ENCODE measurements around the gene PIGP. TPM values are rescaled to one million over a fixed set of nuclear protein-coding genes. Genes with fewer than 3 reads are reported as not detected.
A peak's percentile ranks its signal among the peaks of the same experiment; 100 is the strongest.

PIGP gene
- total and polyA plus RNA-seq, 2 of the 13 experiments (the other 11 are each of a cell fraction or from before 2014, with no cell fraction given): 14.8 to 33.4 TPM

- TF ChIP-seq TEF (CRISPR knock-in tag; IDR thresholded peaks at IDR 0.05): no peak
- TF ChIP-seq ZMYM3 (CRISPR knock-in tag; IDR thresholded peaks at IDR 0.05): peak; percentile 46; the same call in 1 of the 2 replicates
- TF ChIP-seq CBX2 (IDR thresholded peaks at IDR 0.05; ENCODE audit: low read depth, low read length): no peak
- no peak for TF ChIP-seq CBX2 (CRISPR knock-in tag; IDR thresholded peaks at IDR 0.05; ENCODE audit: low read depth)
- TF ChIP-seq MTERF4 (CRISPR knock-in tag; IDR thresholded peaks at IDR 0.05): peak; percentile 98
- no peak for TF ChIP-seq NFRKB (IDR thresholded peaks at IDR 0.05)
- TF ChIP-seq NFE2 (CRISPR knock-in tag; IDR thresholded peaks at IDR 0.05): no peak
- no peak for TF ChIP-seq SOX6 (IDR thresholded peaks at IDR 0.05)
- peak; percentile 34; the same call in 1 of the 2 replicates for TF ChIP-seq SOX6 (CRISPR knock-in tag; IDR thresholded peaks at IDR 0.05)
- TF ChIP-seq SMC3 (IDR thresholded peaks at IDR 0.05; ENCODE audit: low read length): no peak
- TF ChIP-seq HNRNPL (IDR thresholded peaks at IDR 0.05; ENCODE audit: low read depth, low read length): no peak
- no peak for TF ChIP-seq ZNF33A (CRISPR knock-in tag; IDR thresholded peaks at IDR 0.05; ENCODE audit: borderline replicate concordance)
- no peak for TF ChIP-seq ZNF678 (CRISPR knock-in tag; IDR thresholded peaks at IDR 0.05)
- no peak for TF ChIP-seq MAZ (IDR thresholded peaks at IDR 0.05; ENCODE audit: borderline replicate concordance, low read depth, low read length)
- peak; percentile 47 for TF ChIP-seq MAZ (CRISPR knock-in tag; IDR thresholded peaks at IDR 0.05; ENCODE audit: low read depth)
- TF ChIP-seq SUZ12 (IDR thresholded peaks at IDR 0.05; ENCODE audit: low read depth, low read length): no peak
- no peak; the same call in 1 of the 2 replicates for TF ChIP-seq ZNF83 (CRISPR knock-in tag; IDR thresholded peaks at IDR 0.05; ENCODE audit: borderline replicate concordance)
- TF ChIP-seq GFI1 (CRISPR knock-in tag; IDR thresholded peaks at IDR 0.05; ENCODE audit: borderline replicate concordance): 0 out of 2 replicates have a peak, but pooled peaks have one; percentile 38
- no peak; the same call in 1 of the 2 replicates for TF ChIP-seq ZBTB43 (CRISPR knock-in tag; conservative IDR thresholded peaks at IDR 0.05)
- TF ChIP-seq NR2C2 (CRISPR knock-in tag; IDR thresholded peaks at IDR 0.05; ENCODE audit: borderline replicate concordance): no peak; the same call in 1 of the 2 replicates
- TF ChIP-seq CEBPZ (IDR thresholded peaks at IDR 0.05; ENCODE audit: low read length): no peak
Observed at GRCh38 chr21:37073417-37074196, 736 bp upstream of the PIGP start (continued).
